Measurements from ENCODE around the gene RHEX.
"Not testable (repeated sequence)": the region's sequence is repeated elsewhere in the genome, so short reads cannot be mapped to it uniquely, and the experiment has no call there.

RHEX gene

DNA sequence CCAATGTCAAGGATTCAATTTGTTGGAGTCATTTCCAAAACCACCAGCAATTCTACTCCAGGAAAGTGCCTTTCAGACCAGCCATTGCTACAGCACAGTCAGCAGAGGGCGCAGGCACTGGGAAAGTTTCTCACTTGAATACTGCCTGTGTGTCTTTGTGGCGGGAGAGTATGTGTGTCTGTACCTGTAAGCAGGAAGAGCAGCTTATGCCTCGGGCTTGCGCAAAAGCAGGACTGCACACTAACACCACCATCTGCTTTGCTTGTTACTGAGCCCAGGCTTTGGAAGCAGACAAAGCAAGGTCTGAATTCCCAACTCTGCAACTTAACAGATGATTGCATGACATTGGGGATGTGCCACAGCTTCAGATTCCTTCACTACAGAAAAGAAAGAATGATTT is 22.3 kb upstream of the RHEX start:
- peak; percentile 25 for DNase-seq (ENCODE audit: low spot score)

- DNase-seq (ENCODE audit: low spot score): no peak
Measured at GRCh38 chr1:206032380-206033140, 20.4 kb upstream of the RHEX start.

DNA sequence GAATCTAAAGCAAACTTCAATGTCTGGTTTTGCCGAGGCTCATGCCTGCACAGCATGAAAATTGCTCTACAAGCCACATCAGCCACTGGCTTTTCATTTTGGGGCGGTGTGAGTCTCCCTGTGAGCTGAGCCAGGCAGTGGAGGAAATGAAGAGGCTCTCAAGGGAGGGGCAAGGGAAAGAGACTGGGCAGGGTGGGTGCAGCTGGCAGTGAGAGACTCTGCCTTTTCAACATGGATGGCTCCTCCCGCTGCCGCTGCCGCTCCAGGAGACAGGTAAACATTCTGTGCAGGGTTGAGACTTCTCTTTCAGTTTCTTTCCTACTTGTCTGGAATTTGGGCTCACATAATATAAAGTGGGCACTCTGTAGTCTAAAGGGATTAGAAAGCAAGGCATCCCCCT is 17.9 kb upstream of the RHEX start:
- DNase-seq (ENCODE audit: low spot score): no peak

DNA sequence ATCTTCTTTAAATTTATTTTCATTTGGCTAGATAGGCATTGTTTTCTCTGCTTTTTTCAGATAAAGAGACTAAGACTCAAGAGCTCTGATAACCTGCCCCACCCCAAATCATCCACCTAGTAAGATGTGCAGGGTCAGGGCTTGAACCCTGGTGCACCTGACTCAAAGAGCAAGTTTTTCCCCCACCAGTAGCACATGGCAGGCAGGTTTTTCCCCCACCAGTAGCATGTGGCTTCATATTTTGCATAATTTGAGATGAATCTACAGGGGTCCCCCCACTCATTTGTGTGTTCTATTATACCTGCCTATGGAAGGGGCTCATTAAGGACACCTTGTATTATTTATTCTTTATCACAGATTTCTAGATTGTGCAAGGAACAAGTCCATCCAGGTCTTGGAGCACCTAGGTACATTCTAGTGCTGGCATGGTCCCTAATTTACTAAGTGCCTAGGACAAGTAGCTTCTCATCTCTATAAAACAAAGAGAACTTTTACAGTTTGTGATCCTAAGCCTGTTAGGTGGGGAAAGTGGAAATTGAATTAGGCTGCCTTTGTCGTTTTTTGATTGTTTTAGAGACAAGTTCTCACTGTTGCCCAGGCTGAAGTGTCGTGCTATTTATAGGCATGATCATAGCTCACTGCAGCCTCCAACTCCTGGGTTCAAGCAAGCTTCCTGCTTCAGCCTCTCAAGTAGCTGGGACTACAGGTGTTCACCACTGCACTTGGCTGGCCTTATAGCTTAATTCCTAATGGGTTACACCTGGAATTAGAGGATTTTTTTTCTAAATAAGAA is 16.1 kb upstream of the RHEX start:
- DNase-seq (ENCODE audit: low spot score): no peak

- no peak for DNase-seq (ENCODE audit: low spot score)
Measured at GRCh38 chr1:206037581-206037980, 15.4 kb upstream of the RHEX start.

GRCh38 chr1:206039046-206039973 is 13.7 kb upstream of the RHEX start:
- no peak for DNase-seq (ENCODE audit: low spot score)

- no peak for DNase-seq (ENCODE audit: low spot score)
Measured at GRCh38 chr1:206040328-206040727, 12.6 kb upstream of the RHEX start.

DNA sequence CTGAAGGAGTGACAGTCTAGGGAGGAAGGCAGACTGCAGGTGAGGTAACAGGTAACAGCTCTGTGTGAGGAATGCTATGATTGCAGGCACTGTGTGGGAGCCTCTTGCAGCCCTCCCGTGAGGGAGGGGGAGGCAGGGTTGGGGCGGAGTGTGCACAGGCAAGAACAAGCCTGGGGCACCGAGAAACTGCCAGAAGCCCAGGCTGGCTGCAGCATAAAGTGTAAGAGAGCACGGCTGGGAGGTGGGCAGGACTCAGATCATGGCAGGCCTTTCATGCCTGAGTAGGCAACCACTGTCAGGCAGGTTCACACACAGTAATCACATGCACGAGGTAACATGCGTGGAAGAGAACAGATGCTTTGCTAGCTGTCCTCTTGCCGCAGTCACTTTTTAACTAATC is 11.3 kb upstream of the RHEX start:
- no peak for DNase-seq (ENCODE audit: low spot score)

DNA sequence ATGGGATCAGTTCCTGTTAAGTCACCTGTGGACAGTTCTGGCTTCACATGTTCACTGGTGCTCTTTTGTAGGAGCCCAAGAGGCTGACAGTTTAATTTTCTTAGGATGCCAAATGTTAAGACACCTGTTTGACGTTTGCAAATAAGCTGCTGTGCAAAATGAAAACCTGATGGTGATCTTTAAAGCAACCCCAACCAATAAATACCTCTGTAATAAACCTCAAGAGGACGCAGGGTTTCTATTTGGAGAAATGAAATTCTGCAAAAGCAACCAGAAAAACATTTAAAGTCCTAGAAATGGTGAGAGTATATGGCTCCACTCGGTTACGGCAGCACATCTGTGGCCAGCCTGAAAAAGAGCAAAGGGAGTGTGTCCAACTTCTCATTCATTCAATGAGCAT is 5.7 kb upstream of the RHEX start:
- DNase-seq (ENCODE audit: low spot score): no peak

- DNase-seq (ENCODE audit: low spot score): no peak
Measured at GRCh38 chr1:206048582-206048981, 4.4 kb upstream of the RHEX start.

DNA sequence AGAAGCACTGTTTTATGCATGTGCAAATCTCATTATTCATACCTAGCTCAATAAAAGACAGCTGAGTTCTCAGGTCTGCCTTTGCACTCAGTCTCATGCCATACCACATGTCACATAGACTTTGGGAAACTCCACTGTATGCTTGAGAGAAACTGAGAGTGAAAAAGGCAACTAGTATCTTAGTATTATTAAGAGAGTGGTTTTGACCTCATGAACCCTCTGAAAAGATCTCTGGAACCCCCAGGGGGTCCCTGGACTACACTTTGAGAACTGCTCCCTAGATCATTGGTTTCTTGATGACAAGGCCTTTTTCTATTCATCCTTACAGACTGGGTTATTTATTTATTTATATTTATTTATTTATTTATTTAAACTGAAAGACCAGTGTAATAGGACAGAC is 3.7 kb upstream of the RHEX start:
- no peak for DNase-seq (ENCODE audit: low spot score)

DNA sequence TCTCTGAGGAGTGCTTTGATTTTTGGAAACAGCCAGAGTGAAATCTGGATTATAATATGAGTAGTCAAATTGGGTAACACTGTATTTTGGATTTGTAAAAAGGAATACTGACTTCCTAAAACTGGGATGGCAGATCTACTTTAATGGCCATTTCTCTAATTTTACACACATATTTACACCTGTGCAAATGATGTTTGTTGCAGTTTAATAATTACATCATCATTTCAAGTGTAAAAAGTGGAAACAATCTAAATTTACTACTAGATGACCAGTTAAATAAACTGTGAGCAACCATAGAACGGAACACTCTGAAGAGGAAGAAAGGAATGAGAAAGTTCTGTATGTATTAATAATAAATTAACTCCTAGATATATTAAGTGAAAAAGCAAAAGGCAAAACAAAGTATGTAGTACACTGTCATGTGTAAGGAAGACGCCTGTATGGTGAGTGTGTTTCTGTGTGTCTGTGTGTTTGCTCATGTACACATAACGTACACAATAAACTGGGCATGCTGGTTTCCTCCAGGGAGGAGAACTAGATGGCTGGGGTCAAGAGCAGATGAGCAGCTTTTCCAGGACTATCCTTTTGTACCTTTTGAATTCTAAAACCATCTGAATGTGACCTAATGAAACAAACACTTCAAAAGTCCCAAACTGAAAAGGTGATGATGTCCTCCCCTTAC is 2.9 kb upstream of the RHEX start:
- no peak for DNase-seq (ENCODE audit: low spot score)

- DNase-seq (ENCODE audit: low spot score): no peak
Measured at GRCh38 chr1:206050655-206051235, 2.2 kb upstream of the RHEX start.

- not testable (repeated sequence) for DNase-seq (ENCODE audit: low spot score)
Measured at GRCh38 chr1:206052231-206052865, 625 bp upstream of the RHEX start.

DNA sequence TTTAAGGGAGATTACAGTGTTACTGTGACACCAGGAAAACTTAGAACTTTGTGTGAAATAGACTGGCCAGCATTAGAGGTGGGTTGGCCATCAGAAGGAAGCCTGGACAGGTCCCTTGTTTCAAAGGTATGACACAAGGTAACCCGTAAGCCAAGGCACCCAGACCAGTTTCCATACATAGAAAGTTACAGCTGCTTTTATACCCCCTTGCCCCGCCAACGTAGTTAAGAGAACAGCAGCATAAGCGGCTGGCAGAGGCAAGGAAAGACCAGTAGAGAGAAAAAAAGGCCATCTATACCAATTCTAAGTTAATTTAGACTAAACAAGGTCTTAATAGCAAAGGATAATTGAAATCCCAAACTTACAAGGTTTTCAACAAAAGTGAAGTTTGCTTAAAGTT is 643 bp downstream of the RHEX start:
- not testable (repeated sequence) for DNase-seq (ENCODE audit: low spot score)

DNA sequence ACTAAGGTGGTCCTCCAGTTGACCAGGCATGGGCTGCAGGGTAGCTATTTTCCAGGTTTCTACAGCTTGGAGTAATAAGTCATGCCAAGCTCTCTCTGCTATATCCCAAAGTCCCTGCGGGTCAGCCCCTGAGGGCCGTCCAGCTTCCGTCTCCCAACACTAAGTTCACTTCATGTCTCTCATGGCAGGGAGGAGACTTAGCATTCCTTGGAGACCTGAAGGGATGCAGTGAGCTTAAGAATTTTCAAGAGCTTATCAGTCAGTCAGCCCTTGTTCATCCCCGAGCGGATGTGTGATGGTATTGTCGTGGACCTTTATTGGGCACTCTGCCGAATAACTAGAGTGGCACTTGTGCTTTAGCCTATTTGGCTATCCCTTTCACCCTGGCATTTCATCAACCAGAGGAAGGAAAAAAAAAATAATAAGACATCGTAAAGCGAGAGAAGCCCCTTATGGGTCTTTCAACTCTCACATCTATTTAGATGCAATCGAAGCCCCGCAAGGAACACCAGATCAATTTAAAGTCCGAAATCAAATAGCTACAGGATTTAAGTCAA is 2.2 kb downstream of the RHEX start:
- DNase-seq (ENCODE audit: low spot score): not testable (repeated sequence)

GRCh38 chr1:206055639-206056323 is 2.8 kb downstream of the RHEX start:
- not testable (repeated sequence) for DNase-seq (ENCODE audit: low spot score)

GRCh38 chr1:206058289-206058926 is 5.4 kb downstream of the RHEX start:
- not testable (repeated sequence) for DNase-seq (ENCODE audit: low spot score)

GRCh38 chr1:206058927-206059292 is 5.9 kb downstream of the RHEX start:
- no peak for DNase-seq (ENCODE audit: low spot score)

All from hepatic stellate cell (primary cell).